ENCODE data around the gene RAPGEF2.

Gene RAPGEF2, protein sequence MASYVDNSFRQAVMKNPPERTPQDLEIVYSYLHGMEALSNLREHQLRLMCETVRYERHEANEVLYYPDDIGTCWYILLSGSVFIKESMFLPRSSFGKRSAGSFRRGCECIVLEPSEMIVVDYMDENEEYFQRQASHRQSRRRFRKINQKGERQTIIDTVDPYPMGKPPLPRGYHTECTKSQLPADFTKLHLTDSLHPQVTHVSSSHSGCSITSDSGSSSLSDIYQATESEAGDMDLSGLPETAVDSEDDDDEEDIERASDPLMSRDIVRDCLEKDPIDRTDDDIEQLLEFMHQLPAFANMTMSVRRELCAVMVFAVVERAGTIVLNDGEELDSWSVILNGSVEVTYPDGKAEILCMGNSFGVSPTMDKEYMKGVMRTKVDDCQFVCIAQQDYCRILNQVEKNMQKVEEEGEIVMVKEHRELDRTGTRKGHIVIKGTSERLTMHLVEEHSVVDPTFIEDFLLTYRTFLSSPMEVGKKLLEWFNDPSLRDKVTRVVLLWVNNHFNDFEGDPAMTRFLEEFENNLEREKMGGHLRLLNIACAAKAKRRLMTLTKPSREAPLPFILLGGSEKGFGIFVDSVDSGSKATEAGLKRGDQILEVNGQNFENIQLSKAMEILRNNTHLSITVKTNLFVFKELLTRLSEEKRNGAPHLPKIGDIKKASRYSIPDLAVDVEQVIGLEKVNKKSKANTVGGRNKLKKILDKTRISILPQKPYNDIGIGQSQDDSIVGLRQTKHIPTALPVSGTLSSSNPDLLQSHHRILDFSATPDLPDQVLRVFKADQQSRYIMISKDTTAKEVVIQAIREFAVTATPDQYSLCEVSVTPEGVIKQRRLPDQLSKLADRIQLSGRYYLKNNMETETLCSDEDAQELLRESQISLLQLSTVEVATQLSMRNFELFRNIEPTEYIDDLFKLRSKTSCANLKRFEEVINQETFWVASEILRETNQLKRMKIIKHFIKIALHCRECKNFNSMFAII (N-terminal part only)

DNA sequence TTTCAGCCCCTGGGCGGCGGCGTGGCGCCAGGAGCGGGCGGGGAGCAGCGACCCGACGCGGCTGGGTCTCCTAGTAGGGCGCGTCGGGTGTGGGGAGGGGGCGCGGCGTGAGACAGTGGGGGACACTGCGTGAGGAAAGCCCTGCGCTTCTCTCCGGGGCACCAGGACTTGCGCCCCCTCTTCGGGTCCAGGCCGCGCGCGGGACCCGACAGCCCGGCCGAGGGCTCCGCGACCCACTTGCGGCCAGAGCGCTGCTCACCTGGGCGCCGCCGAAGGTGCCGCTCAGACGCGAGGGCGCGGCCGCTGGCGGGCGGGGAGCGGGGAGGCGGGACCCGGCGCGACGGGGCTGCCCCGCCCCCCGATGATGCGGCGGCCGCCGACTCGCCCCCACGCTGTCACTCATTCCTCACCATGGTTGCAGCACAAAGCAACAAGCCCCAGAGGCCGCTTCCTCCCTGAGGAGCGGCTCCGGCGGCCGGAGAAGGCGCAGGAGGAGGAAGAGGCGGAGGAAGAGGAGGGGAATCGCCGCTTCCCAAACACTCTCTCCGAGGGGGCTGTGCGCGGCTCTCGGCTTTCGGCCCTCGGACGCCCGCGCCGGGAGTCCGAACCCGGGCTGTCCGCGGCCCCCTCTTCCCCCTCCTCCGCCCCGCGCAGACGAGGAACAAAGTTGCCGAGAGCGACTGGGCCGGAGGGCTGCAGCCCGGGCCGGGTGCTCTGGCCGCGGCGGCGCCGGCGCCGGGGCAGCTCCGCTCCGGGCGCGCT lies at the start of gene RAPGEF2:
Gene RAPGEF2, plus strand, starts transcription at position 458 of the 762 bp plus-strand sequence. CDS start 1,084 bp downstream, outside the sequence.
- Histone ChIP-seq H3K4me3 (ENCODE audit: low read depth, low read length) (peak within 1 kb of the TSS; percentile 76), H3K4me1 (ENCODE audit: control insufficient read depth, insufficient read depth, low read length) (peaks cover 7% of the 10 kb centered on the region), H3K36me3 (ENCODE audit: control insufficient read depth in 2 of 2, insufficient read depth in 1 of 2, low read length in 2 of 2) (no peaks in the 10 kb centered on the region), H3K27ac (ENCODE audit: extremely low read depth, low read depth, low read length) (peak within 1 kb of the TSS; percentile 86), H3K9me3 (ENCODE audit: control insufficient read depth, insufficient read depth, low read depth, low read length) (no peaks in the 10 kb centered on the region)
- CTCF ChIA-PET: no interaction called here
- POLR2A ChIA-PET: no interaction called here
- TF ChIP-seq, protein P1, sequence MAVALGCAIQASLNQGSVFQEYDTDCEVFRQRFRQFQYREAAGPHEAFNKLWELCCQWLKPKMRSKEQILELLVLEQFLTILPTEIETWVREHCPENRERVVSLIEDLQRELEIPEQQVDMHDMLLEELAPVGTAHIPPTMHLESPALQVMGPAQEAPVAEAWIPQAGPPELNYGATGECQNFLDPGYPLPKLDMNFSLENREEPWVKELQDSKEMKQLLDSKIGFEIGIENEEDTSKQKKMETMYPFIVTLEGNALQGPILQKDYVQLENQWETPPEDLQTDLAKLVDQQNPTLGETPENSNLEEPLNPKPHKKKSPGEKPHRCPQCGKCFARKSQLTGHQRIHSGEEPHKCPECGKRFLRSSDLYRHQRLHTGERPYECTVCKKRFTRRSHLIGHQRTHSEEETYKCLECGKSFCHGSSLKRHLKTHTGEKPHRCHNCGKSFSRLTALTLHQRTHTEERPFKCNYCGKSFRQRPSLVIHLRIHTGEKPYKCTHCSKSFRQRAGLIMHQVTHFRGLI (tag by site-specific recombination; IDR thresholded peaks at IDR 0.05): peak; percentile 44; the same call in 1 of the 2 replicates
- TF ChIP-seq, protein P2, sequence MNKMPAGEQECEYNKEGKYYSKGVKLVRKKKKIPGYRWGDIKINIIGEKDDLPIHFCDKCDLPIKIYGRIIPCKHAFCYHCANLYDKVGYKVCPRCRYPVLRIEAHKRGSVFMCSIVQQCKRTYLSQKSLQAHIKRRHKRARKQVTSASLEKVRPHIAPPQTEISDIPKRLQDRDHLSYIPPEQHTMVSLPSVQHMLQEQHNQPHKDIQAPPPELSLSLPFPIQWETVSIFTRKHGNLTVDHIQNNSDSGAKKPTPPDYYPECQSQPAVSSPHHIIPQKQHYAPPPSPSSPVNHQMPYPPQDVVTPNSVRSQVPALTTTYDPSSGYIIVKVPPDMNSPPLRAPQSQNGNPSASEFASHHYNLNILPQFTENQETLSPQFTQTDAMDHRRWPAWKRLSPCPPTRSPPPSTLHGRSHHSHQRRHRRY (tag by site-specific recombination; IDR thresholded peaks at IDR 0.05): no peak
- TF ChIP-seq, protein P3, sequence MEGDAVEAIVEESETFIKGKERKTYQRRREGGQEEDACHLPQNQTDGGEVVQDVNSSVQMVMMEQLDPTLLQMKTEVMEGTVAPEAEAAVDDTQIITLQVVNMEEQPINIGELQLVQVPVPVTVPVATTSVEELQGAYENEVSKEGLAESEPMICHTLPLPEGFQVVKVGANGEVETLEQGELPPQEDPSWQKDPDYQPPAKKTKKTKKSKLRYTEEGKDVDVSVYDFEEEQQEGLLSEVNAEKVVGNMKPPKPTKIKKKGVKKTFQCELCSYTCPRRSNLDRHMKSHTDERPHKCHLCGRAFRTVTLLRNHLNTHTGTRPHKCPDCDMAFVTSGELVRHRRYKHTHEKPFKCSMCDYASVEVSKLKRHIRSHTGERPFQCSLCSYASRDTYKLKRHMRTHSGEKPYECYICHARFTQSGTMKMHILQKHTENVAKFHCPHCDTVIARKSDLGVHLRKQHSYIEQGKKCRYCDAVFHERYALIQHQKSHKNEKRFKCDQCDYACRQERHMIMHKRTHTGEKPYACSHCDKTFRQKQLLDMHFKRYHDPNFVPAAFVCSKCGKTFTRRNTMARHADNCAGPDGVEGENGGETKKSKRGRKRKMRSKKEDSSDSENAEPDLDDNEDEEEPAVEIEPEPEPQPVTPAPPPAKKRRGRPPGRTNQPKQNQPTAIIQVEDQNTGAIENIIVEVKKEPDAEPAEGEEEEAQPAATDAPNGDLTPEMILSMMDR (tag by site-specific recombination; IDR thresholded peaks at IDR 0.05): peak; percentile 44; the same call in 1 of the 2 replicates
- TF ChIP-seq ZNF521 (tag by site-specific recombination; IDR thresholded peaks at IDR 0.05) (no peak), ZNF623 (tag by site-specific recombination; IDR thresholded peaks at IDR 0.05) (no peak), ZNF837 (tag by site-specific recombination; IDR thresholded peaks at IDR 0.05) (no peak), SP2 (tag by site-specific recombination; IDR thresholded peaks at IDR 0.05) (peak; percentile 78), ZNF529 (tag by site-specific recombination; IDR thresholded peaks at IDR 0.05; ENCODE audit: insufficient replicate concordance) (no peak), ZNF366 (tag by site-specific recombination; conservative IDR thresholded peaks at IDR 0.05) (0 out of 2 replicates have a peak, but pooled peaks have one; percentile 22), ZFP37 (tag by site-specific recombination; IDR thresholded peaks at IDR 0.05) (no peak), ZNF394 (tag by site-specific recombination; IDR thresholded peaks at IDR 0.05; ENCODE audit: borderline replicate concordance) (no peak), ZNF214 (tag by site-specific recombination; IDR thresholded peaks at IDR 0.05; ENCODE audit: borderline replicate concordance) (no peak), SP3 (tag by site-specific recombination; IDR thresholded peaks at IDR 0.05) (peak; percentile 42), ZNF274 (IDR thresholded peaks at IDR 0.05; ENCODE audit: low read length) (no peak), ZNF274 (tag by site-specific recombination; IDR thresholded peaks at IDR 0.05; ENCODE audit: borderline replicate concordance) (no peak), KLF10 (tag by site-specific recombination; IDR thresholded peaks at IDR 0.05) (peak; percentile 67), REPIN1 (tag by site-specific recombination; IDR thresholded peaks at IDR 0.05; ENCODE audit: low read depth) (no peak), ZNF600 (tag by site-specific recombination; IDR thresholded peaks at IDR 0.05) (peak; percentile 82)
- TF ChIP-seq, protein P4, sequence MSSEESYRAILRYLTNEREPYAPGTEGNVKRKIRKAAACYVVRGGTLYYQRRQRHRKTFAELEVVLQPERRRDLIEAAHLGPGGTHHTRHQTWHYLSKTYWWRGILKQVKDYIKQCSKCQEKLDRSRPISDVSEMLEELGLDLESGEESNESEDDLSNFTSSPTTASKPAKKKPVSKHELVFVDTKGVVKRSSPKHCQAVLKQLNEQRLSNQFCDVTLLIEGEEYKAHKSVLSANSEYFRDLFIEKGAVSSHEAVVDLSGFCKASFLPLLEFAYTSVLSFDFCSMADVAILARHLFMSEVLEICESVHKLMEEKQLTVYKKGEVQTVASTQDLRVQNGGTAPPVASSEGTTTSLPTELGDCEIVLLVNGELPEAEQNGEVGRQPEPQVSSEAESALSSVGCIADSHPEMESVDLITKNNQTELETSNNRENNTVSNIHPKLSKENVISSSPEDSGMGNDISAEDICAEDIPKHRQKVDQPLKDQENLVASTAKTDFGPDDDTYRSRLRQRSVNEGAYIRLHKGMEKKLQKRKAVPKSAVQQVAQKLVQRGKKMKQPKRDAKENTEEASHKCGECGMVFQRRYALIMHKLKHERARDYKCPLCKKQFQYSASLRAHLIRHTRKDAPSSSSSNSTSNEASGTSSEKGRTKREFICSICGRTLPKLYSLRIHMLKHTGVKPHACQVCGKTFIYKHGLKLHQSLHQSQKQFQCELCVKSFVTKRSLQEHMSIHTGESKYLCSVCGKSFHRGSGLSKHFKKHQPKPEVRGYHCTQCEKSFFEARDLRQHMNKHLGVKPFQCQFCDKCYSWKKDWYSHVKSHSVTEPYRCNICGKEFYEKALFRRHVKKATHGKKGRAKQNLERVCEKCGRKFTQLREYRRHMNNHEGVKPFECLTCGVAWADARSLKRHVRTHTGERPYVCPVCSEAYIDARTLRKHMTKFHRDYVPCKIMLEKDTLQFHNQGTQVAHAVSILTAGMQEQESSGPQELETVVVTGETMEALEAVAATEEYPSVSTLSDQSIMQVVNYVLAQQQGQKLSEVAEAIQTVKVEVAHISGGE (tag by site-specific recombination; conservative IDR thresholded peaks at IDR 0.05; ENCODE audit: low read depth): 0 out of 2 replicates have a peak, but pooled peaks have one; percentile 23
- TF ChIP-seq, protein P5, sequence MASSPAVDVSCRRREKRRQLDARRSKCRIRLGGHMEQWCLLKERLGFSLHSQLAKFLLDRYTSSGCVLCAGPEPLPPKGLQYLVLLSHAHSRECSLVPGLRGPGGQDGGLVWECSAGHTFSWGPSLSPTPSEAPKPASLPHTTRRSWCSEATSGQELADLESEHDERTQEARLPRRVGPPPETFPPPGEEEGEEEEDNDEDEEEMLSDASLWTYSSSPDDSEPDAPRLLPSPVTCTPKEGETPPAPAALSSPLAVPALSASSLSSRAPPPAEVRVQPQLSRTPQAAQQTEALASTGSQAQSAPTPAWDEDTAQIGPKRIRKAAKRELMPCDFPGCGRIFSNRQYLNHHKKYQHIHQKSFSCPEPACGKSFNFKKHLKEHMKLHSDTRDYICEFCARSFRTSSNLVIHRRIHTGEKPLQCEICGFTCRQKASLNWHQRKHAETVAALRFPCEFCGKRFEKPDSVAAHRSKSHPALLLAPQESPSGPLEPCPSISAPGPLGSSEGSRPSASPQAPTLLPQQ (tag by site-specific recombination; IDR thresholded peaks at IDR 0.05): no peak
- TF ChIP-seq, protein P6, sequence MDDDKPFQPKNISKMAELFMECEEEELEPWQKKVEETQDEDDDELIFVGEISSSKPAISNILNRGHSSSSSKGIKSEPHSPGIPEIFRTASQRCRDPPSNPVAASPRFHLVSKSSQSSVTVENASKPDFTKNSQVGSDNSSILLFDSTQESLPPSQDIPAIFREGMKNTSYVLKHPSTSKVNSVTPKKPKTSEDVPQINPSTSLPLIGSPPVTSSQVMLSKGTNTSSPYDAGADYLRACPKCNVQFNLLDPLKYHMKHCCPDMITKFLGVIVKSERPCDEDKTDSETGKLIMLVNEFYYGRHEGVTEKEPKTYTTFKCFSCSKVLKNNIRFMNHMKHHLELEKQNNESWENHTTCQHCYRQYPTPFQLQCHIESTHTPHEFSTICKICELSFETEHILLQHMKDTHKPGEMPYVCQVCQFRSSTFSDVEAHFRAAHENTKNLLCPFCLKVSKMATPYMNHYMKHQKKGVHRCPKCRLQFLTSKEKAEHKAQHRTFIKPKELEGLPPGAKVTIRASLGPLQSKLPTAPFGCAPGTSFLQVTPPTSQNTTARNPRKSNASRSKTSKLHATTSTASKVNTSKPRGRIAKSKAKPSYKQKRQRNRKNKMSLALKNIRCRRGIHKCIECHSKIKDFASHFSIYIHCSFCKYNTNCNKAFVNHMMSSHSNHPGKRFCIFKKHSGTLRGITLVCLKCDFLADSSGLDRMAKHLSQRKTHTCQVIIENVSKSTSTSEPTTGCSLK (tag by site-specific recombination; IDR thresholded peaks at IDR 0.05): no peak

Measured in HEK293 (cell line).